GM21528 (cell line): Measurements from ENCODE around the gene PHLDA2.

Source experiments
- ATAC-seq: cut with Tn5 transposase; IDR thresholded peaks from one replicate; pipeline ENCODE4 v1.9.1; 2021; ENCODE audit warnings: mild to moderate bottlenecking, moderate library complexity; ENCODE audit not compliant: unreplicated experiment, low FRiP score

PHLDA2 gene

DNA sequence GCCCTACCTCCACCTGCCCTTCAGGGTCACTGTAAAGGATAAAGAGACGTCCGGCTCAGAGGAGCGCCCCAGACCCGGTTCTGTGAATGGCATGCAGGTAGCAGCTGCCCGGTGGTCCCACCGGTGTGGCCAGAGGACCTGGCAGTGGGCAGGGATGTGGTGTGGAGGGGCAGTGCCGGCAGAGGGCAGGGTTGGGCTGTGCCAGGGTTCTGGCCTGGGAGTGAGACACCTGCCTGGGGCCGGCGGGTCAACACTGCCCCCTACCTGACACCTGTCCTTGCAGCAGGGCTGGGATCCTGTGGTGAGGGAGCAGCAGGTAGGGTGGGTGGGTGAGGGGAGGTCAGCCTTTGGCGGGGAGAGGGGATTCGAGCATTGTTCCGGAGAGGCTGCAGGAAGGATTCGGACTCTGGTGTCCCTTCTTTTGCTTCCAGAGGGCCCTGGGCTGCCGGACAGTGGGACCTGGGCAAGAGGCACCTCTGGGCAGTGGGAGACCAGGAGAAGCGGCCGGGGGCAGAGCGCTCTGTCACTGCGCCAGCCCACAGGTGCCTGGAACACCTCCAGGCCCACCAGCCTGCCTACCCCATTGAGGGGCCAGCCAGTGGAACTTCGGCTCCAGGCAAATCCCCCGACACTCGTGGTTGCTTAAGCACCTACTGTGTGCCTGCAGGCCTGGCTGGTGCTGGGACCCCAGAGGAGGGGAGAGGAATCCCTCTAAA lies 1.6 kb upstream of the PHLDA2 start:
- ATAC-seq = no peak

DNA sequence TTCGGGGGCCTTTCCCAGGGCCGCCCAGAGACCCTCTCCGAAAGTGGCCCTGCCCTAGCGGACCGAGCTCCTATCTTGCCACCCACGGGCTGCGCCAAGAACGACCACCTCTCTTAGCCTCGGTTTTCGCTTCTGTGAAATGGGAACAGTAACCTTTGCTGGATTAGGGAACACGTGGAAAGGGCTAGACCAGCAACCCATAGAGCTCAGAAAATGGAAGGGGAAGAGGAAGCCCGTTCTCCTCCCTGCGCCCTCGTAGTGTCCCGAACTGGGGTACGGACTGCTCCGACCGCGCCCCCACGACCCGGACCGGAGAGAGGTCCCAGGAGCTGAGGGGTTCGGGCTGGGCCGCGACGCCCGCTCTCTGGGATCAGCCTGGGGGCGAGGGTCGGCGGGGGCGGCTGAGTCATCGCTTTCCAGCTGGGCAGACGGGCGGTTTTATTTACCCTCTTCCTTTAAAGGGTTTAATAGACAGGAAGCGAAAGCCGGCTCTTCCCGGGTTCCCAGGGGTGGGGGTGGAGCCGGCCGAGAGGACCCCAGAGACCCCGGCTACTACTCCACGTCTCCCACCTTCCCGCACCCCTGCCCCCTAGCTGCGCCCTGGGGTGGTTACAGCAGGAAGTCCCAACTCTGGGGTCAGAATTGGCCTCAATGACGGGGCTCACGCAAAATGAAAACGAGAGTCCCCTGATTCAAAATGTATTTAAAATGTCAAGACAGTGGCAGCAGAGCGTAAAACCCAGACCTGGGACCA lies 907 bp upstream of the PHLDA2 start:
- no peak for ATAC-seq

DNA sequence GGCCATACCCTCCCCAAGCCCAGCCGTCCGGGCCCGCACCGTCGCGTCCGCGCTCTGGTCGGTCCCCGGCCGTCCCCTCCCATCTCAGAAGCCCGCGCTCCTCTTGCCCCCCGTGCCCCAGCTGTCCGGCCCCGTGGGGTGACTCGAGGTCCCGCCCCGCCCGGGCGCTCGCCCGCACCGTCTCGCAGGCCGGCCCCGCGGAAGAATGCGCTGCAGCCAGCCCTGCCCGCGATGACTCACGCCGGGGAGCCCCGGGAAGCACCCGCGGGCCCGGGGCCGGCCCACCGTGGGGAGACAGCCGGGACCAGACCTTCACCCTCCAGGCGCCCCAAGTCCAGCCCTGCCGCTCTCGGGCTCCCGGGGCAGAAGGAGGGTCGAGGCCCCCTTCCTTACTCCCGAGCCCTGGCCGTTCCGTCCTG lies 320 bp upstream of the PHLDA2 start:
- no peak for ATAC-seq

DNA sequence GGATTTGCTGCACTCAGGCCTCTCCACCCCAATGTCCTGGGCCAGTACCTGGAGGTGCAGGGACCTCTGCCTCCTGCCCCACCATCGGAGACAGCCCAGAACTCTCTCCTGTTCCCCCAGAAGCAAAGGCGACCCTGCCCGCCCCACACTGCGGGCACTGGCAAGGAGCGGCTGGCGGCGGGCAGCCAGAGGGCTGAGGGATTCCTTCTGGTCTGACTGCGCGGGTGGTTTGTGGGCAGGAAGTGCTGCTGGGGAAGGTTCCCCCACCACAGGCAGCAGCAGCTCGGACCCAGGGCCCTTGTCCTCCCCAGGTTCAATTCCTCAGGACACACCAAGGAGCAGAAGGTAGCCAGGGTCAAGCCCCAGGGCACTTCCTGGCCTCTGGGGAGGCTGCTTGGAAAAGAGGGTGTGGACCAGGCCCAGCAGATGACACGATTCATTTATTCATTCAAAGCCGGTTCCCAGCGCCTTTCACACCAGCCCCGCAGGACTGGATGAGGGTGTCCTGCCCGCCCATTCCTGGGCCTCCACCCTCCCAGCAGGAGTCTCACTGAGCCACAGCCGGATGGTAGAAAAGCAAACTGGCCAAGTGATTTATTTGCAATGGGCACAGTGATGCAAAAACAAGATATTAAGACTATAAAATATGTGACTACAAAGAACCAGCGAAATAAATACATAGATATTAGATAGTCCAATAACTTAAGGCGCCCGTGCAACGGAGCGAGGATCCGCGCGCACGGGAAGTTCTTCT lies 1.2 kb downstream of the PHLDA2 start:
- ATAC-seq = no peak

DNA sequence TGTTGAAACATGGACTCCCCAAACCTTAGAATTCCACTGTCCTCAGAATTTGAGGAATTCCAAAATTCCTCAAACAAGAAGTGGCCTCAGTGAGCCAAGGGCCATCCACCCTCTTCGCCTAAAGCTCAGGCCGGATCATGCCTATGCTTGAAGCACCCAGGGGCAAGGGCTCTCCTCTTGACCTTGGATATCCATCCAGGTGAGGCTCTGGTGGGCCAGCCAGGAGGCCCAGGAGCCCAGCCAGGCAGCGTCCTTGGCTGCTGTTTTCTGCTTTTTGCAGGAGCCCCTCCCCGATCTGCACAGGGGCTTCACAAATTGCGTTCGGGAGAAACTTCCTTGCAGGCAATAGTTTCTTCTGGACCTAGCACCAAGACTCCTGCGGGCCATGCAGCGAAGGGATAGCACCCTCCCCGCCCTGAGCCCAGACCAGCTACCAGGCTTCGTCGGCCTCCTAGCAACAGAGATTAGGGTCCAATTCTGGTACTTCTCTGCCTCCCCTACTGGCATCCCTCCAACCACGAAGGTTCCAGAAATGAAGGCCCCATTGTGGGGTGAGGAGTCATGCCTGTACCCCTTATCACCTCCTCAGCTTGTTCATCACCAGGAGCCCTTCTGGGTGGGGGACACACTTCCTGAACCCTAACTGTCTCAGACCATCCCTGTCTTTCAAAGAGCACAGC lies 2.0 kb downstream of the PHLDA2 start:
- ATAC-seq = no peak

DNA sequence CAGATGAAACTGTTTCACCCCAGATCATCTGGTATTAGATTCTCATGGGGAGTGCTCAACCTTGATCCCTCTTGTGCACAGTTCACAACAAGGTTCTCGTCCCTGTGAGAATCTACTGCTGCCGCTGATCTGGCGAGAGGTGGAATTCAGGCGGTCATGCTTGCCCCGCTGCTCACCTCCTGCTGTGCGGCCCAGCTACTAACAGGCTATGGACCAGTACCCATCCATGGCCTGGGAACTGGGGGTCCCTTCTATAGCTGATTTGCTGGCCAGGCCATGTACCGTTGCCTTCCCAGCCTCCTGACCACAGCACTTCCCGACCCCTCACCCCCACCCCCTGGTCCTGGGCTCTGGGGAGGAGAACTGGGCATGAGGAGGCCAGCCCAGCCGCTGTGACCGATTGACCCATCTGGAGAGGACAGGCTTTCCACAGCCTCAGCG lies 2.6 kb downstream of the PHLDA2 start:
- ATAC-seq = no peak

DNA sequence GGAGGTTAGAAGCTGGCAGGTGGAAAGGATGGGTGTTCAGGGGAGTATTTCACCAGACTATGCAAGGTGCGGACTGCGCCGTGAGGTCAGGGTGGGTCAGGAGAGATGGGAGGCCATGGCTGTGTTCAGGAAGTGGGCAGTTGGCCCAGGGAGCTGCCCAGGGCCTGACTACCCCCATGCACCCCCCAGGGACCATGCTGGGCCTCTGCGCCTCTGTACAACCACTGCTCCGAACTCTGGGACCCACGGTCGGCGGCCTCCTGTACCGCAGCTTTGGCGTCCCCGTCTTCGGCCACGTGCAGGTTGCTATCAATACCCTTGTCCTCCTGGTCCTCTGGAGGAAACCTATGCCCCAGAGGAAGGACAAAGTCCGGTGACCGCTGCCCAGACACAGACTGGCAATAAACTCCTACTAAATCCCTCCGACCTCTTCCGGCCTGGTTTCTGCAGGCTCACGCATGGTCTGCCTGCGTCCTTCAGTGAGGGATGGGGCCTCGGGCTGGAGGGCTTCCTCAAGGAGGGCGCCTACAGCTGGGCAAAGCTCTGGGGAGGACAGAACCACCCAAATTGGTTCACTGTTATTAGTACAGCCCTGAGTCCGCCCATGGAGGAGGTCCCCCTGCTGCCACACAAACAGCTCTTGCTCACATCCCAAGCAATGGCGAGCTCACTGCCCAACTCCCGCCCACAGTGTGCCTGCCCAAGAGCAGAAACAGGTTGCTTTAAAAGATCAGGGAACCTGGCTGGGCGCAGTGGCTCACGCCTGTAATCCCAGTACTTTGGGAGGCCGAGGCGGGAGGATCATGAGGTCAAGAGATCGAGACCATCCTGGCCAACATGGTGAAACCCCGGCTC lies 4.2 kb downstream of the PHLDA2 start:
- no peak for ATAC-seq

DNA sequence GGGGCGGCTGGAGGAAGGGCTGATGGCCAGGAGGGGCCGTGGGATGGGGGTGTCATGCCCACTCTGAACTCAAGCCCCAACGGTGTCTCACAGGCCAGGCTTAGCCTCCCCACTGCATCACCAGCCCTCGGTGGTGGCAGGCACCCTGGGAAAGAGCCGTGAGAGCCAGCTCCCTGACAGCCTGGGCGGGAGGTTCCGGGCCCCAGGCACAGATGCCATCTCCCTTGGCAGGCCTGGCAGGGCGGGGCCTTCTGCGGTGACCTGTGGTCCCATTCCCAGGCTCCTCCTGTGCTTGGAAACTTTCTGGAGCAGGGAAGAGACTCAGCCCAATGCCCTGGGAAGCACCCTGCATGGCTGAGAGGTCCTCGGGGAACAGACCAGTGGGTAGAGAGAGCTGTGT lies 4.8 kb downstream of the PHLDA2 start:
- ATAC-seq = no peak

DNA sequence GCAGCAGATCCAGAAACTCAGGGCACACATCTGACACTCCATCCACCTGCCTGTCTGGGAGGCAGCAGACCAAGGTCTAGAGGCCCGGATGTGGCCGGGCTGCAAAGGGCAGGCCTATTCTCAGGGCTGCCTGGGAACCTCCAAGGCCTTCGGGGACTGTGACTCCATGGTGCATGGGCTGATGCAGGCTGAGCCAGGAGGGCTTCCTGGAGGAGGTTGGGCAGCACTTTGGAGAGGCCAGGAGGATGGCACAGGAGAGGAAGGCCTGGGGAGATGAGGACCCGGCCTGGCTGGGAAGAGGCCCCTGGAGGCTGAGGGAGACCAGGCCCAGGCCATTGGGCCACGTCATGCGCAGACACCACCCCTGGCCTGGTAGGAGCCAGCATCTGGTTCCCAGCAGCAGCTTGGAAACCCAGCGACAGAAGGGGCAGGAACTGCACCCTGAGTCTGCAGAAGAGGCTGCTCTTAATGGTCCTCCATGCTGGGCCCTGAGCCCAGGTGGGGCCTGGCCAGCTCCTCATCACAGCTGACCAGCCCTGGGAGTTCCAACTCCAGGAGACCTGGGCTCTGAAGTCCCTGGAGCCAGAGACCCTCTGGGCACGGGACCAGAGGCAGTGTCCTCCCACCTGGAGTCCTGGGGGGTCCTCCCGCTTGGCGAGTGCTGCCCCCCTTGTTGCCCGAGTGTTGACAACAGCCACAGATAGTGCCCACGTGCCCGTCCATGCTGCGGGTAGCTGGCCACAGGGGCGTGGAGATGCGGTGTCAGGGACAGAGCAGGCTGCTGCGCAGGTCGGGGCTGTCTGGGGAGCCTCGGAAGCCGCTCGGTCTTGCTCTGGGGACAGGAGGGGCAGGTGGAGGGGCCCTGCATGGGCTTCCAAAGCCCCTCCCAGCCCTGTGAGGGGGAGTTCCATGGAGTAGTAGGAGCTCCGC lies 5.5 kb downstream of the PHLDA2 start:
- no peak for ATAC-seq

DNA sequence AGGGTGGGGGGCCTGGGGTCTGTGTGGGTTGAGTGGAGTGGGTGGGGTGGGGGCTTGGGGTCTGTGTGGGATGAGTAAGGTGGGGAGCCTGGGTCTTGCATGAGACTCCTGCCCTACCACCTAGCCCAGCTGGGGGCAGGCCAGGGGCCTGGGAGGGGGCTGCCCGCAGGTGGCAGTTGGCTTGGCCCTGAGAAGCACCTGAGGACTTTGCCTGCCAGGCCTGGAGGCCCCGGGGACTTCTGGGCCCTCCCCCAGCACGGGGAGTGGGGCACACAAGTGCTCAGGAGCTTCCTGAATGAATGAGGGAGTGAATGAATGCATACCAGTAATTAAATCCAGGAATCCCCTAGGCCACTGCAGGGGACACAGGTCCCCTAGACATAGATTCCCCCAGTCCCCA lies 6.6 kb downstream of the PHLDA2 start:
- no peak for ATAC-seq

DNA sequence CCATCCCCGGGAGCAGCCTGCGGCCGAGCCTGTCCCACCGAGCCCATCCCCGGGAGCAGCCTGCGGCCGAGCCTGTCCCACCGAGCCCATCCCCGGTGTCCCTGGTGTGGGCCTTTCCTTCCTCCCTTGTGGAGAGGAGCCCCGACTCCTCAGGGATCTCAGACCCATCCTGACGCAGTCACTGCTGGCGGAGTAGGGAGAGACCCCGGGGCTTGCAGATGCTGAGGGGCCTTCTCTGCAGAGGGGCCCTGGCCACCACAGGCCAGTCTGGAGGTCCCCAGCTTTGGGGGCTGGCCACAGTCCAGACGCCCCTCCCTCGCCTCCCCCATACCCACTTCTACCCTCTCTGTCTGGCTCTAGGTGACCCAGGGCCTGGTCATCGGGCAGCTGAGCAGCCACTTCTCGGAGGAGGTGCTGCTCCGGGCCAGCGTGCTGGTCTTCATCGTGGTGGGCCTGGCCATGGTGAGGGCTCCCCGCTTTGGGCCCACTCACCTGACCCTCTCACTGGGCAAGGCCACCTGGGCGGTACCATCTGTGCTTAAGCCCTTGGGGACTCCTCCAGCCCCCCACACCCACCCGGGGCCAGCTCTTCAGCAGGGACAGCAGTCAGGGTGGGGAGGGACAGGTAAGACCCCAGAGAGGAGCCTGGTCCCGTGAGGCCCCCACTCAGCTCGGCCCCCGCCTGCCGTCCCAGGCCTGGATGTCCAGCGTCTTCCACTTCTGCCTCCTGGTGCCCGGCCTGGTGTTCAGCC lies 7.3 kb downstream of the PHLDA2 start:
- no peak for ATAC-seq

DNA sequence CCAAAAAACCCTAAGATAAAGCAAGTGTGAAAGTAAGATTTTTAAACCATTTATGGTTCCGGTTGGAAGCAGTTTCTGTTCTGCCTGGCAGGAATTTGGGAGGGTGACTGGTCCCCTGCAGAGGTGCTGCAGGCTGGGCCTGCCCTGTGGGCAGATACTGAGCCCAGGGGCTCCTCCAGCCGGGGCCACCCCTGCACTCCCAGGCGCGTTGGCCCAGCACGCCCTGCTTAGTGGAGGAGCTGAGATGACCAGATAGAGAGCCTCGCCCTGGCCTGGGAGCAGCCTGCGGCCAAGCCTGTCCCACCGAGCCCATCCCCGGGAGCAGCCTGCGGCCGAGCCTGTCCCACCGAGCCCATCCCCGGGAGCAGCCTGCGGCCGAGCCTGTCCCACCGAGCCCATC lies 8.0 kb downstream of the PHLDA2 start:
- ATAC-seq = no peak

DNA sequence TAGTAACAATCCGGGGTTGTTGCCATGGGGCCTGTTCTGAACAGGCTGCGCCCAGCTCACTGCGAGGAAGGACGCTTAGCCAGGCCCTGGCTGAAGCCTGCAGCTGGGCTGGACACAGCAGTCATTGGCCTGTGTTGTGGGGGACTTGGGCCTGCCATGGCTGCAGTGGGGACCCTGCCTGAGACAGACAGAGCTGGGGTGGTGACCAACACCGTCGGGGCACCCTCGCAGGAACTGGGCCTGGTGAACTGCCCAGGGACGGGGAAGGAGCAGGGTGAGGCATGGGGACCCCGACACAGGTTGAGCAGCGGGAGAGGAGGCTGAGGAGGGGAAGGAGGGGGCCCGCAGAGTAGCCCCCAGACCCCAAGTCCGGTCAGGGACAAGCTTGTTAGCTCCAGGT lies 8.9 kb downstream of the PHLDA2 start:
- ATAC-seq = no peak

DNA sequence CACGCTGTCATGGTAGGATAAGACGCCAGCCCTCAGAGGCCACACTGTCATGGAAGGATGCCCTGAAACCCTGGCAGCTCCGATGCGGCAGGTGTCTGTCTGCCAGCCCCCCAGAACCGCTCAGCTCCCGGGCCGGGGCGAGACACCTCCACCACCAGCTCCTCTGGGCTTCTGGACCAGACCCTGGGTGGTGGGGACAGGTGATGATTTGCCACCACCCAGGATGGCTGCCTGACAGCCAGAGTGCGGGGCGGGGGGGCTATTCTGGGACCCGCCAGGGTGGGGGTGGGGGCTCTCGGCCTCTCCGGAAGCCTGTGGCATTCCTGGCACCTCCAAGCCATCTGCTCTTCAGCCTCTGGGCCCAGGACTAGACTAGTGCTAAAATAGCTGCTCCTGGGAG lies 9.4 kb downstream of the PHLDA2 start:
- ATAC-seq = no peak

DNA sequence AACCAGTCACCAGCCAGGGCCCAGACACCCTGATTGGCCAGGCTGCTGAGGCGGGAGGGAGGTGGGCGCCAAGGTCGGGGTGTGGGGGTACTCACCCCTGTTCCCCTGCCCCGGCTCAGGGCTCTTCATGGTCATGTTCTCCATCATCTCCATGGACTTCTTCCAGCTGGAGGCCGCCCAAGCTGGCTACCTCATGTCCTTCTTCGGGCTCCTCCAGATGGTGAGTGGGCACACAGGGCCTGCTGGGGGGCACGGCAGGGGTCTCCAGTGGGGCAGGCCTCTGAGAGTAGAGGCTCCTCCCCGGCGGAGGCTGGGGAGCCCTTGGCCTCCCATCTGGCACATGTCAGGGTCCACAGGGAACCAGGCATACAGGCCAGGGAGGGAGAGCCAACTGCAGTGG lies 10.0 kb downstream of the PHLDA2 start:
- ATAC-seq = no peak

DNA sequence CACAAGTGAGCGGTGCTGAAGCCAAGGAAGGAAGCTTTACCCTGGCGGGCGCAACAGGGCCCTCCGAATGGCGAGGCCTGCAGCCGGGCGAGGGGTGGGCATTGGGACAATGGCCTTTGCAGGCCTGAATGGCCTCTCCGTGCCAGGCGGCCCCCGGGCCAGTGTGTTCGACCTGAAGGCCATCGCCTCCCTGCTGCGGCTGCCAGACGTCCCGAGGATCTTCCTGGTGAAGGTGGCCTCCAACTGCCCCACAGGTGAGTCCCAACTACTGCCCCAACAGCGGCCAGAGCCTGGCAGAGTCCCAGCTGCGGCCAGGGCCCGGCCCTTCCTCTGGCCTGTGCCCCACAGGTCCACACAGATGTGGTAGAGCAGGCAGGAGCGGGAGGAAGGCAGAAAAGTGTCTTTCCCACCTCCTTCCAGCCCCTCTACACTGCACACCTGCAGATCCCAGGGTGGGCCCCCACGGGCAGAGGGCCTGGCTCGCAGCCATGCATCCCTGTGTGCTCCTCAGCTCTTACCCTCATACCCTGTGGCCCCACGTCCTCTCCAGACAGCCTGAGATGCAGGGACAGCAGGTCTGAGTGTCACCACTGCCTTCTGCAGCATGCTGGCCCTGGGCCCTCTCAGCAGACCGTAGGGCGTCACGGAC lies 11.3 kb downstream of the PHLDA2 start:
- ATAC-seq = no peak

DNA sequence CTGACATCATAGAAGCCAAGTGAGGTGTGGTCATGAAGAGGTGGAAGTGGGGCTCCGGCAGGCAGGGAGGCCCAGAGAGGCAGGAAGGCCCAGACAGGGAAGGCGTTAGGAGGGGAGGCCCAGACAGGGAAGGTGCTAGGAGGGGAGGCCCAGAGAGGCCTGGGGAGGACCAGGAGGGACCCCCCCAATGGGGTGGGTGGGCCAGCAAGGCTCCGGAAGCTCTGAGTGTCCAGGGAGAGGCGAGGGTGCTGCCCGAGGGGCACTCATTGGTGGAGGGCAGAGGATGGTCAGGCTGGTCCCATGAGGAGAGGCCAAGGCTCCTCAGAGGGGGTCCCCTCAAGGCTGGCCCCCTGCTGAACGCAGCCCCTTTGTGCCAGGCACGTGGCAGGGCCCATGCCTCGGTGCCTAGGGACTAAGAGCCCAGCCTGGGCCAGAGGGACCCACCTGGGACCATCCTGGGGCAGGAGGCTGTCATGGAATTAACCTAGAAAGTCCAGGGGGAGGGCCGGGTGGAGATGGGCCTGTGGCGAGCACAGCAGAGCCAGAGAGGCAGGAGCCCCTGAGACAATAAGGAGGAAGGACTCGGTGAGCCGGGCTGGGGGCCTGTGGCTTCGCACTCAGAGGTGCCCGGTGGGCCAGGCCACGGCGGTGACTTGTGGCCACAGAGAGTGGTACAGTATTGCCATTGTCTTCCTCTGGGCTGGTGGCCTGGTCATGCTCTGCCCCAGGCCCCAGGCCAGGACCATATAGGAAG lies 12.2 kb downstream of the PHLDA2 start:
- ATAC-seq = no peak
